HuH-7.5 (cell line): ENCODE data around the gene HIVEP3.

Experiments used
- DNase-seq: peaks from one replicate; pipeline ENCODE4 v3.0.0; 2011; ENCODE audit warnings: low spot score

The HIVEP3 gene

DNA sequence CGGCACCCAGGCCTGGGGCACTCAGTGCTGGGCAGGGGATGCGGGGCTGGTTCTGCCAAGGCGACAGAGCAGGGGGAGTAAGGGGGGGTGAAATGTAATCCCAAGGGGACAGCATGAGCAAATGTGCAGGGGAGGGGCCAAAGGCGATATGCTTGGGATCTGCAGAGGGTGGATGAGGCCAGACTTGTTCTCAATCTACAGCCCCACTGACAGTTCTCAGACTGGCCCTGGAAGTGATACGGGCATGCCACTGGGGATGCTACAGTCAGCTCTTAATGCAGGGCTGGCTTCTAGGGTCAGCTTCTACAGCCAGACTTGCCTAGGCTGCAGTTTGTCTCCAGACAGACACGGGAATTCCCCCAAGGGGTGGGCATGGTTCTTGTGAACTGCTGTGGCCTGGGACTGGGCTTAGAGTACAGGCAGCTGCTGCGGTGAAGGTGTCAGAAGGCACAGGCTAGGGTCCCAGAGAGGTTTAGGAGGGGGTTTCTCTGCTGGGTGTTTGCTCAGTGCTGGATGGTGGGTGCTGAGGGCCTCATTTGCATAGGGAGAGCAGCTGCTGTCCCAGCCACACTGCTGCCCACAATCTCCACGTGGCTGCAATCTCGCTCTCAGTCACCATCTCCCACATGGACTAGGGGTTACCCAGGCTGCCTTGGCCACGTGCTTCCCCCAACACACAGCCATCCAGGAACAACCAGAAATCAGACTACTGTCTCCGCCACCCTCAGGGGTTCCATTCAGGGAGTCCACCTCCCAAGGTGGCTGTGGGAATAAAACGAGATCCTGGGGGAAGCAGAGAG is 190.1 kb downstream of the HIVEP3 start:
- no peak for DNase-seq

DNA sequence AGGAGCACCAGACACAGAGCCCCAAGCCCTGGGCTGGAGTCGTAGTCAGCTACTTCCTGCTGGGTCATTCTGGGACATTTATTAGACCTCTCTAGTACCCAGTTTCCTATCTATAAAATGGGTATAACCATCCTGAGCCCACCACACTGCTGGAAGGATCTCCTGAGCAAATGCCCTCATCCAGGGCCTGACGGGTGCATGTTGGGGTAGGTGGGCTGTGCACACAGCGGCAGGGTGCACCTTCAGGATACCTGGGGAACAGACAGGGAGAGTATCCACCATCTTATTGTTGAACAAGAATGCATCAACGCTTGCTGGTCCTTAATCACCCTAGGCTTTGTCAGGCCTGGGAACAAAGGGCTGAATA is 191.0 kb downstream of the HIVEP3 start:
- no peak for DNase-seq

GRCh38 chr1:41726899-41727748 is 191.6 kb downstream of the HIVEP3 start:
- no peak for DNase-seq

DNA sequence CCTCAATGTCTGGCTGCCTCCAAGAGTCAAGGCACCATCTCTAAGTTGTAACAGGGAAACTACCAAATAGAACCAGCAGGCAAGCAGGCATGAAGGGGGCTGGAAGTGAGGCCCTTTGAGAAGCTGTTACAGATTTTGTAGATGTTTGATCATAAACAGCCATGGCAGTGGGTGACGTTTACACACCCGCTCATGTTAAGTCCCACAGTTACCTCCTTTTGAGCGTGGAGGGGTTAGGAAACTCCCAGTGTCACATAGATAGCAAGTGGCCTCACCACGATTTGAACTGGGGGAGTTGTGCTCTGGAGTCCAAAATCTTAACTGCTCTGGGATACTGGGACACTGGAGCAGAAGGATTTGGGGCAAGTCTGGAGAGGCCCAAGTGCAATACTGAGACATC is 192.4 kb downstream of the HIVEP3 start:
- no peak for DNase-seq

DNA sequence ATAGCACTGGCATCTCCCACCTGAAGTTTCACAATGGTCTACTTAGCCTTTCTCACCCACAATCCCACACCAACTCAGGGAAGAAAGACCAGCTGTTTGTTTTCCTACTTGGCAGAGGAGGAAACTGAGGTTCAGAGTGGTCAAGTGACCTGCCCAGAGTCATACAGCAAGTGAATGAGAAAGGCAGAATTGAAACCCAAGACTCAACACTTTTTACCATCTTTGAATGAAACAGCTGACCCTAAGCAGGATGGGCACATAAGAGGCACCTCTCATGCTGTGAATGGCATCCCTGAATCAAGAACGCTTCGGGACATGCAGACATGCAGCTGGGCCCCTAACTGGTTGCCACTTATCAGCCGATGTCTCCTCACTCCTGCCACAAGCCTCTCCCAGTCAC is 193.8 kb downstream of the HIVEP3 start:
- no peak for DNase-seq

GRCh38 chr1:41724248-41724647 is 194.5 kb downstream of the HIVEP3 start:
- no peak for DNase-seq

- DNase-seq, result no peak
Measured at GRCh38 chr1:41723786-41724185, 194.9 kb downstream of the HIVEP3 start.

DNA sequence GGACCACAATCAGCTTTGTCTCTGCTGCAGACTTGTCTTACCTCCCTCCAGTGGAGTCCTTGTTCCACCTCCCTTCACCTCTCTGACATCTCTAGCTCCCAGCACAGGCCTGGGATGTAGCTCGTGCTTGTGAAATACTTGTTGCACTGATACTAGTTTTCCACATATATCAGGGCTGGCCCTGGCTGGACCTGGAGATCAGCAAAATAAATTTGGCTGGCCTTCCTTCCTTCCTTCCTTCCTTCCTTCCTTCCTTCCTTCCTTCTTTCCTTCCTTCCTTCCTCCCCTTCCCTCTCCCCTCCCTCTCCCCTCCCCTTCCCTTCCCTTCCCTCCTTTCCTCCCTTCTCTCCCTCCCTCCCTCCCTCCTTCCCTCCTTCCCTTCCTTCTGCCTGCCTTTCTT is 196.5 kb downstream of the HIVEP3 start:
- DNase-seq, result no peak

DNA sequence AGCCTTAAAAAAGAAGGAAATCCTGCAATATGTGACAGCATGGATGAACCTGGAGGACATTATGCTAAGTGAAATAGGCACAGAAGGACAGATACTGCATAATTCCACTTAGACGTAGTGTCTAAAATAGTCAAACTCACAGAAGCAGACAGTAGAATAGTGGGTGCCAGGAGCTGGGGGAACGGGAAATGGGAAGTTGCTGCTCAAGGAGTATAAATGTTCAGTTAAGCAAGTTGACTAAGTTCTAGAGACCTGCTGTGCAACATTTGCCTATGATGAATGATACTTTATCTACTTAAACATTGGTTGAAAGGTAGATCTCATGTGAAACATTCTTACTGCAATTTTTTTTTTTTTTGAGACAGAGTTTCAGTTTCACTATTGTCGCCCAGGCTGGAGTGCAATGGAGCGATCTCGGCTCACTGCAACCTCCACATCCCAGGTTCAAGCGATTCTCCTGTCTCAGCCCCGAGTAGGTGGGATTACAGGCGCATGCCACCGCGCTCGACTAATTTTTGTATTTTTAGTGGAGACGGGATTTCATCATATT is 197.8 kb downstream of the HIVEP3 start:
- no peak for DNase-seq

- DNase-seq, result no peak
Measured at GRCh38 chr1:41719590-41719989, 199.1 kb downstream of the HIVEP3 start.

DNA sequence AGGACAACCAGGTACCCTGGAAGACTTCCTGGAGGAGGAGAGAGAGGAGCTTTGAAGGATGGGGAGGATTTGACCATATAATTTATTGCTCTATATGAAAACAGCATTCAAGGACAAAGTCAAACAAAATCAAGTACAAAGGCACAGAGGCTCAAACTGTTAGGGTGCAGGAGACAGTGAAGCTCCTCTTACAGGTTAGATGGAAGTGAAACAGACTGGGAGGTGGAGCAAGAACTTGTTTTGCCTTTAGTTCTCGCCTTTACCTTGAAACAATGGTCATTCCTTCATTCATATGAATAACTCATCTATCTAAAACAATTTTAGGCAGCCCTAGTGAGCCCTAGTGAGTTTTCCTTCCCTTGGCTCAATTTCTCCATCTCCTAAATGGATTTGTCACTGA is 199.6 kb downstream of the HIVEP3 start:
- DNase-seq, result no peak

DNA sequence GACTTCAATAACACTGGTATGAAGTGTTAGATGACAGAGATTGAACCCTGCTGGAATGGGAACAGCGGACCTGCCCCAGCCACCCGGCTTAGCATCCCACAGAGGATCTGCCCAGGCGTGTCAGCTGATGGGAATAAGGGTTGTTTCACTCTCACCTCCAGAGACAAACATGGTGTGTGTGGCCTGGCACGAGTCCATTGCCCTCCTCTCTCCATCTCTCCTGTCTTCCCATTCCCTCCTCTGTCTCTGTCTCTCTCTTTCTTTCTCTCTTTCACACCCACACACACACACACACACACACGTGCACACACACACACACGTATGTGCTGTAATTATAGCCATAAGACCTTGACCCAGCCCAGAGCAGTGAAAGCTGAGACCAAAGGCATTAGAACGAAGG is 200.2 kb downstream of the HIVEP3 start:
- no peak for DNase-seq

DNA sequence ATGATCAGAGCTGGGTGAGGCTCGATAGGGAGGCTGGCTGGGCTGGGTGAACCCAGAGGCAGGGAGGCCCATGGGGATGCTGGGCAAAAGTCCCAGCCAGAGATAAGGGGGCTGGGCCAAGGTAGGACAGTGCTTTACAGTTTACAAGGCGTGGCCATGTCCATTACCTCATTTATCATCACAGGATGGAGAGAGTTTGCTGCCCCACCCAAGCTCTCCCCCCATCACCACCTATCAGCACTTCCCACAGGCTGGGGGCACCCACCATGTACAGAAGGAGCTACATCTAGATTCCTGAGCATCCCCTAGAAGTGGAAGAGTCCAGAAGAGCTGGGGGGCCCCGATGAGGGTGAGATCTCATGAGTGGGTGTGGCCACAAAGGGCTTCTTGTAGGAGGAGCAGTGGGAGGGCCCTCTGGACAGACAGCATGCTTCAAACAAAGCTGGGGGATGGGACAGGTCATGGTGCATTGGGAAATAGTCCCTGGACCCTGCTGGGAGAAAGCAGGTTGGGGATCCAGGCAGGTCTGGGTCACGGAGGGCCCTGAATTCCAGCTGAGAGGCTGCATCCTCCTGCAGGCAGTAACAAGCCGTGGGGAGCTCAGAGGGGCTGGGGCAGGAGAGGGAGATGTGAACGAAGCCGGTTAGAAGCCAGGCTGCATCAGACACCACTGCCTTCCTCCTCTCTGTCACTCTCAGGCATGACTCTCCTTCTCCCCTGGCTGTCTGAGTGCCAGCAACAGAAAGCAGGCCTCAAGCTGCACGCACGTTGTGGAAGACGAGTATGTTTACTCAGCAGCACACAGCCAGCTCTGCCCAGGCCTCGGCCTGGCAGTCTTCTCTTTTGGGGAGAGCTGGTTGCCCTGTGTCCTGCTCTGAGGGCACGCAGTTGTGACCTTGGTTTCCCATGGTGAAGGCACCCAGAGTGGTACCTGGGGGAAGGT is 202.3 kb downstream of the HIVEP3 start:
- DNase-seq, result no peak

DNA sequence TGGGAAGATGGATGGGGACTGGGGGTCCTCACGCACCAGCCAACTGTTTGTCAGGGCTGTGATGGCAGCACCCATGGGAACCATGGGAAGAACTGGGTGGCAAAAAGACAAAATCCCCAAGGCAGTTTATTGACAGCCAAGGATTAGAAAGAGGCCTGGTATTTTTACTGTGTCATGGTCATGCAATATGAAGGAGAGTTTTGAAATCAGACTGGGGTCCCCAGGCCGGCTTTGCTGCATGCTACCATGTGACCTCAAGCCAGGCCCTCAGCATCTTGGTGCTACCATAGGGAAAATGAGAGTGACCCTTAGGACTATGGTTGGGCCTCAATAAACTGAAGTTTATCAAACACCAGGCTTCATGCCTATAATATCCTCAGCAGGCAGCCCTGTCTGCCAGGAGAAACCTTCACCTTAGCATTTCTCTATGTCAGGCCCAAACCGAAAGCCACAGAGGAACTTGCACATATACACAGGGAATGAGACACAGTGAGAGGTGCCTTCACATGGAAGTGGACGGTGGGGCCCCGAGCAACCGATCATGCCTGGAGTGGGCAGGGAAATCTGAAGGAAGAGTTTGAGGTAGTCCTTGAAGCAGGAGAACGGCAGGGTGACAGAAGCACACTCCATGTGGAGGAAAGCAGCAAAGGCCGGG is 203.2 kb downstream of the HIVEP3 start:
- no peak for DNase-seq

DNA sequence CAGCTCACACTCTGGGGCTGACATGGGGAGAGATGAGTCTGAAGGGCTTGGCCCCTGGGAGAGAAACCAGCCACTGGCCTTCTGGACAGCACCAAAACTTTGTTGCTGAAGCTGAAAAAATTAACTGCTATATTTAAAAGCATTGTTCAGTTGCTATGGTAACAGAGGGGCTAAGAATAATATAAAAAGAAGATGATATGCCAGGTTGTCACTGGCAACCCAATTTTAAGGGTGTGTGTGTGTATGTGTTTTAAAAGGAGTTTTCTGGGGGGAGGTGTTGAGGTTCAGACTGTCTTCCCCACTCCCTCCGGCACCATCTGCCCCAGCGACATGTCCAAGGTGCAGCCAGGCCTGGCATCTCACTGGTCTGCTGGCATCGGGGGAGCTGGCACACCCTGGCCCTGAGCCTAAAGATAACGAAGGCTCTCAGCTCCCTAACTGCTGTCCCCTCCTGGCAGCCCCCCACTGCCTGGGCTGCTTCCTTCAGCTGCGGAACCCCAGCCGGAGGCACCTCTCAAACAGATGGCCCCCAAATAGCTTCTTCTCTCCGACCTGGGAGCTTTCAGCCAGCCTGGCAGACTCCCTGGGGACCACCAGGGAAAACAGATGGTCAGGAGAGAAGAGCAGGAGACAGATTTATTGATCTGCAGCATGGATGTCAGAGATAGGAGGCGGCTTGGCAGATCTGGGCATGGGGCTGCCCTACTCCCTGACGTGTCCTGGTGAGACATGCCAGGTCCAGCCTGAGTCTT is 203.9 kb downstream of the HIVEP3 start:
- DNase-seq, result no peak

DNA sequence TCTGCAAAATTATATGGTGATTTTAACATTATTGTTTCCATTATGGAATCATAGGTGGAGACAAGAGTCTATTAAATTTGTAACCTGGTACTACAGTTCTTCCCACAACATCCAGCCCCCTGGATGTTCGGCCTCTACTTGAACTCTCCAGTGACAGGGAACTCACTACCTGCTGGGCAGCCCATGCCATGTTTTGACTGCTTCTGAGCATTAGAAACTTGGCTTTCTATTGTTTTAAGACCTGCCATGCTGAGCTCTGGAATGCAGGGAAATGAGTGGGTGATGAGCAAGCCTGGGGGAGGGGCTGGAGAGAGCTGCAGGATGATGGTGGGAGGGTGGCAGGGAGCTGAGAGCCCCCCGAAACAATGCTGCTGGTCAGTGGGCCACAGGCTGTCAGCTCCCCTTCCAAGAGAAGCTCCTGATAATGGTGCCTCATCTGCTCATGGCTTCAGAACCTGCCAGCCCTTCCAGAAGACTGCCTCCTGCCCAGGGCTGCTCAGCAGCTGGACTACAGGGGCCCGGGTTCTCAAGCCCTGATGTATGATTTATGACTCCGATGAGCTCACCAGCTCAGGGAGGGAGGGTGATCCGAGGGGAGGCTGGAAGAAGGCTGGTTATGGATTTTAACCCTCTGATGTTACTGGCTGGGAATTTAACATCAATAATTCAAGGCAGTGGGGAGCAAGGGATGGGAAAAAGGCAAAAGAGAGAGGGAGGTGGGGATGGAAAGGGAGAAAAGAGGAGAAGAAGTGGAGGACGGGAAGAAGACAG is 205.0 kb downstream of the HIVEP3 start:
- no peak for DNase-seq

GRCh38 chr1:41713141-41713540 is 205.6 kb downstream of the HIVEP3 start:
- no peak for DNase-seq

DNA sequence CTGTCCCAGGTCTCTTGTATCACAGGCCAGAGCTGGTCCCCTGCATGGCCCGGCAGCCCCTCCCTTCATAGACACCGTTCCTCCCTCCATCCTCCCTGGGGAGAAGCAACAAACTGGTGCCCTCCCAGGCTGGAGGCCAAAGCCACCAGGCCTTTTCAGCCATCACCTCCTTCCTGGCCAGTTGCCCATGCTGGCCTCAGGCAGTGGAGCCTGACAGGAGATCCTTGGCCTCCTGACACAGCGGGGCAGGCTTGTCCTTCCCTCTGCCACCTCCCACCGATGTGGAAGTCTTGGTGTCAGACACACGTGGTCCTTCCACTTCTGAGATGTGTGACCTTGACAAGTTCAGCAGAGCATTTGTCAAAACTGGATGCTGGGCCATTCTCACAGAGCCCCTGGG is 206.0 kb downstream of the HIVEP3 start:
- DNase-seq, result no peak

DNA sequence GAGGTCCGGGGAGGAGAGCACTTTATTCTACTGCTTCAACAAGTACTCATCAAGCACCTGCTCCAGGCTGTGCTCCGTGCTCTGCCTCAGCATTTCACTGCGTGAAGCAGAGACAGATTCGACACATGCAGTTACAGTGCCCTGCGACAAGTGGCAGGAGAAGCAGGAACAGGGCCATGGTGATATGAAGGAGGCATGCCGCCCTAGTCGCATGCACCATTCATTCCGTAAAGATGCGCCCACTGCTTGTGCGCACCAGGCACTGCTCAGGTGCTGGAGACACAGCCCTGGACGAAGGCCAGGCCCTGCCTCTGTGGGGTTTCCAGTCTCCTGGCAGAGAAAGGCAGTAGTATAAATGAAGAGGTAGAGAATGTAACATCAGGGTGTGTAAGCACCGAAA is 206.6 kb downstream of the HIVEP3 start:
- no peak for DNase-seq

DNA sequence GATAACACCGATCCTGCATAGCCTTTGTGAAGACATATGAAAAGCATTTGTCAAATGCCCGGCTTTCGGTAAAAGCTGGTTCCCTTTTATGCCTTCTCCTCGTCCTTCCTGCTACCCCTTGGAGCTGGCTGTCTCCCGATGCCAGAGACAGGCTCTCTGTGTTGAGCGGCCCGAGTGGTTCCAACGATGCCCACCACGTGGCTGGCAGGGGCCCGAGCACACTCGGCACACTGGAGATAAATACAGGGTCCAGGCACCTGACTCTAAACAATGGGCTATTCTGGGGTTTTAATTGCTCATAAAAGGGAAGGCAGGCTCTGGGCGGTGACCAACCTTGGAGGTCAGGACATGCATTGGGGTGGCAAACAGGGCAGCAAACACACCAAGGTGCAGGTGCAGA is 207.1 kb downstream of the HIVEP3 start:
- DNase-seq, result no peak
